ENCODE results near the gene NUP153.

Gene NUP153

DNA sequence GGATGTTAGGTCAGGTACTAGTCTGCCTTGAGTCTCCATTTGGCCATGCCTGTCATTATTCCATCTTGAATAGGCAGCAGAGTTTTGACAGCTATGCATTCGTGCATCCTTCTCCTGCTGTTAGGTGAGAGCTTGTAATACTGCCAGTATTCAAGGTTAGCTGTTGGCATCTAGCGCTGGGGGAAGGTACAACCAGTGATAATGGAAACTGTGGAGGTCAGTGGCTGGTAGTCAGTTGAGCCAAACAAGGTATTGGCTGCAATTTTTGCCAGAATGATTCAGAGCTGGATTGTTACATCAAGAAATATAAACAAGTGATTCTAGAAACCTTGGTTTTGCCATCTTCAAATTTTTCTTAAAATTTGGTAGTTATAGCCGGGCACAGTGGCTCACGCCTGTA lies 100.1 kb downstream of the NUP153 start:
- TF ChIP-seq POLR2AphosphoS5 (IDR thresholded peaks at IDR 0.05; ENCODE audit: low read depth) (no peak), GABPA (IDR thresholded peaks at IDR 0.05; ENCODE audit: low read depth) (no peak), SPI1 (IDR thresholded peaks at IDR 0.05; ENCODE audit: borderline replicate concordance, low read depth) (no peak)
- TF ChIP-seq, protein P1, sequence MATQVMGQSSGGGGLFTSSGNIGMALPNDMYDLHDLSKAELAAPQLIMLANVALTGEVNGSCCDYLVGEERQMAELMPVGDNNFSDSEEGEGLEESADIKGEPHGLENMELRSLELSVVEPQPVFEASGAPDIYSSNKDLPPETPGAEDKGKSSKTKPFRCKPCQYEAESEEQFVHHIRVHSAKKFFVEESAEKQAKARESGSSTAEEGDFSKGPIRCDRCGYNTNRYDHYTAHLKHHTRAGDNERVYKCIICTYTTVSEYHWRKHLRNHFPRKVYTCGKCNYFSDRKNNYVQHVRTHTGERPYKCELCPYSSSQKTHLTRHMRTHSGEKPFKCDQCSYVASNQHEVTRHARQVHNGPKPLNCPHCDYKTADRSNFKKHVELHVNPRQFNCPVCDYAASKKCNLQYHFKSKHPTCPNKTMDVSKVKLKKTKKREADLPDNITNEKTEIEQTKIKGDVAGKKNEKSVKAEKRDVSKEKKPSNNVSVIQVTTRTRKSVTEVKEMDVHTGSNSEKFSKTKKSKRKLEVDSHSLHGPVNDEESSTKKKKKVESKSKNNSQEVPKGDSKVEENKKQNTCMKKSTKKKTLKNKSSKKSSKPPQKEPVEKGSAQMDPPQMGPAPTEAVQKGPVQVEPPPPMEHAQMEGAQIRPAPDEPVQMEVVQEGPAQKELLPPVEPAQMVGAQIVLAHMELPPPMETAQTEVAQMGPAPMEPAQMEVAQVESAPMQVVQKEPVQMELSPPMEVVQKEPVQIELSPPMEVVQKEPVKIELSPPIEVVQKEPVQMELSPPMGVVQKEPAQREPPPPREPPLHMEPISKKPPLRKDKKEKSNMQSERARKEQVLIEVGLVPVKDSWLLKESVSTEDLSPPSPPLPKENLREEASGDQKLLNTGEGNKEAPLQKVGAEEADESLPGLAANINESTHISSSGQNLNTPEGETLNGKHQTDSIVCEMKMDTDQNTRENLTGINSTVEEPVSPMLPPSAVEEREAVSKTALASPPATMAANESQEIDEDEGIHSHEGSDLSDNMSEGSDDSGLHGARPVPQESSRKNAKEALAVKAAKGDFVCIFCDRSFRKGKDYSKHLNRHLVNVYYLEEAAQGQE (IDR thresholded peaks at IDR 0.05; ENCODE audit: insufficient replicate concordance, low read depth), result no peak
- TF ChIP-seq, protein P2, sequence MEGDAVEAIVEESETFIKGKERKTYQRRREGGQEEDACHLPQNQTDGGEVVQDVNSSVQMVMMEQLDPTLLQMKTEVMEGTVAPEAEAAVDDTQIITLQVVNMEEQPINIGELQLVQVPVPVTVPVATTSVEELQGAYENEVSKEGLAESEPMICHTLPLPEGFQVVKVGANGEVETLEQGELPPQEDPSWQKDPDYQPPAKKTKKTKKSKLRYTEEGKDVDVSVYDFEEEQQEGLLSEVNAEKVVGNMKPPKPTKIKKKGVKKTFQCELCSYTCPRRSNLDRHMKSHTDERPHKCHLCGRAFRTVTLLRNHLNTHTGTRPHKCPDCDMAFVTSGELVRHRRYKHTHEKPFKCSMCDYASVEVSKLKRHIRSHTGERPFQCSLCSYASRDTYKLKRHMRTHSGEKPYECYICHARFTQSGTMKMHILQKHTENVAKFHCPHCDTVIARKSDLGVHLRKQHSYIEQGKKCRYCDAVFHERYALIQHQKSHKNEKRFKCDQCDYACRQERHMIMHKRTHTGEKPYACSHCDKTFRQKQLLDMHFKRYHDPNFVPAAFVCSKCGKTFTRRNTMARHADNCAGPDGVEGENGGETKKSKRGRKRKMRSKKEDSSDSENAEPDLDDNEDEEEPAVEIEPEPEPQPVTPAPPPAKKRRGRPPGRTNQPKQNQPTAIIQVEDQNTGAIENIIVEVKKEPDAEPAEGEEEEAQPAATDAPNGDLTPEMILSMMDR (IDR thresholded peaks at IDR 0.05; ENCODE audit: insufficient read depth, low read length), result no peak
- H3K27me3 ChIP-seq (ENCODE audit: insufficient read depth, poor library complexity, severe bottlenecking), result no peaks in the 10 kb centered on the region
- no peak for DNase-seq (ENCODE audit: low read depth in 1 of 2, low spot score in 1 of 2)
- H3K4me3 ChIP-seq (replicated peaks; ENCODE audit: insufficient read depth, low read length), result no peak overlapping the region
- no peak overlapping the region for H3K27ac ChIP-seq (replicated peaks)

DNA sequence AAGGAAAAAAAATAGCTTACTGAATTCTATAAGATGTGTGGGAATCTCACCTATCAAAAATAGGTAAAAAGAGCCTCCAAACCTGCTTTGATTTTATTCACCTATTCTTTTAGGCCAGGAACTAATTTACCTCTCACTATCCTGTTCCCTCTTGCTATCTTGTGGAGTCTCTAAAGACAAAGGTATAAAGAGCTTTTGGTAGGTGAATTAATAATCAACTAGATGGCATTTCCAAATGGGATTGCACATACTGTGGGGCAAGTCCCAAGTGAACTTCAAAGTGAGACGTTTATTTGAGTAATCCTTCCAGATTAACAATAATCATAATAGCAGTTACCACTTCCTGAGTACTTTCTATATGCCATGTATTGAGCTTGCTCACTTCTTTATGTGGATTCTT lies 103.8 kb downstream of the NUP153 start:
- H3K27me3 ChIP-seq (ENCODE audit: insufficient read depth, poor library complexity, severe bottlenecking), result no peaks in the 10 kb centered on the region
- TF ChIP-seq, protein P2 (IDR thresholded peaks at IDR 0.05; ENCODE audit: insufficient read depth, low read length), result no peak
- TF ChIP-seq, protein P1 (IDR thresholded peaks at IDR 0.05; ENCODE audit: insufficient replicate concordance, low read depth), result no peak
- TF ChIP-seq SPI1 (IDR thresholded peaks at IDR 0.05; ENCODE audit: borderline replicate concordance, low read depth), result no peak
- TF ChIP-seq POLR2AphosphoS5 (IDR thresholded peaks at IDR 0.05; ENCODE audit: low read depth), result no peak
- no peak for TF ChIP-seq GABPA (IDR thresholded peaks at IDR 0.05; ENCODE audit: low read depth)
- DNase-seq (ENCODE audit: low read depth in 1 of 2, low spot score in 1 of 2), result no peak
- no peak overlapping the region for H3K27ac ChIP-seq (replicated peaks)
- no peak overlapping the region for H3K4me3 ChIP-seq (replicated peaks; ENCODE audit: insufficient read depth, low read length)

DNA sequence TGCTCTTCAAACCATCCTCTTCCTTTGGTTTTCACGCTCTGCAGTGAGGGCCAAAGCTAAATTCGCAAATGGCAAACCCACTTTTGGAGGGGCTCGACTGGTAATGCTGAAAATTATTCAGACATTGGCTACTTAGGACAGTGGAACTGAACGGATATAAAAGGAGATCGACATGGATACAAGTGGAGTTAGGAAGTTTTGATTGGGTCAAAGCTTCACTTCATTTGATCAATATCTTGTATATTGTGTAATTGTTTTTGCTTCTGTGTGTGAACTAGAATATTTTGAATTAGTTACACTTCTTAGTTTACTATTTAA lies 105.4 kb downstream of the NUP153 start:
- H3K27ac ChIP-seq (replicated peaks), result no peak overlapping the region
- TF ChIP-seq, protein P2 (IDR thresholded peaks at IDR 0.05; ENCODE audit: insufficient read depth, low read length), result no peak
- TF ChIP-seq SPI1 (IDR thresholded peaks at IDR 0.05; ENCODE audit: borderline replicate concordance, low read depth) (no peak), GABPA (IDR thresholded peaks at IDR 0.05; ENCODE audit: low read depth) (no peak), POLR2AphosphoS5 (IDR thresholded peaks at IDR 0.05; ENCODE audit: low read depth) (no peak)
- TF ChIP-seq, protein P1 (IDR thresholded peaks at IDR 0.05; ENCODE audit: insufficient replicate concordance, low read depth), result no peak
- no peak for DNase-seq (ENCODE audit: low read depth in 1 of 2, low spot score in 1 of 2)

More for the DNA sequence above, 105.4 kb downstream of the NUP153 start:
- peak overlapping the region; percentile 65 for H3K4me3 ChIP-seq (replicated peaks; ENCODE audit: insufficient read depth, low read length)
- no peaks in the 10 kb centered on the region for H3K27me3 ChIP-seq (ENCODE audit: insufficient read depth, poor library complexity, severe bottlenecking)
